BJ (cell line): ENCODE results near the gene SAMD11. TPM values are rescaled to one million over a fixed set of nuclear protein-coding genes. Genes with fewer than 3 reads are reported as not detected.
A peak's percentile ranks its signal among the peaks of the same experiment; 100 is the strongest.

Source experiments
- CTCF ChIA-PET: fragments of 350-600 bp; formaldehyde crosslinking; extraction: SDS; loops from one replicate; lab custom pipeline; 2021; ENCODE audit warnings: antibody characterized with exemption, inconsistent platforms; lab: Yijun Ruan, JAX
- POLR2A ChIA-PET: fragments of 300-600 bp; sonication (Branson Sonifier 250); formaldehyde crosslinking; extraction: SDS; loops from one replicate; lab custom pipeline; 2021; ENCODE audit warnings: antibody characterized with exemption; lab: Charles Lee
- DNase-seq: peaks from one replicate; pipeline ENCODE4 v3.0.0-alpha.2; 2011; ENCODE audit warnings: low read depth
- H3K27me3 ChIP-seq: 2 replicates; pipeline ENCODE4 v1.6.0; 2011; ENCODE audit warnings: low read length; ENCODE audit not compliant: control insufficient read depth, insufficient read depth
- H3K36me3 ChIP-seq: 2 replicates; pipeline ENCODE4 v1.5.1; 2011; ENCODE audit warnings: low read length; ENCODE audit not compliant: control insufficient read depth, insufficient read depth
- H3K4me3 ChIP-seq: 2 replicates; pipeline ENCODE4 v1.5.1; 2011; ENCODE audit warnings: low read depth, mild to moderate bottlenecking, control low read depth, low read length
- CTCF ChIP-seq: IDR thresholded peaks from 2 replicates; pipeline ENCODE4 v1.5.1; 2011; ENCODE audit warnings: low read depth, mild to moderate bottlenecking, control low read depth, inconsistent platforms, low read length, moderate library complexity; ENCODE audit not compliant: insufficient read depth
- polyA plus RNA-seq: library from polyadenylated mRNA; depleted of rRNA; stranded (reverse); fragments of >200 nt; gene quantifications from 2 replicates; pipeline ENCODE4 v1.2.3, GENCODE V29; 2011

SAMD11 gene
- polyA plus RNA-seq, 1 experiment: 10.0 TPM

DNA sequence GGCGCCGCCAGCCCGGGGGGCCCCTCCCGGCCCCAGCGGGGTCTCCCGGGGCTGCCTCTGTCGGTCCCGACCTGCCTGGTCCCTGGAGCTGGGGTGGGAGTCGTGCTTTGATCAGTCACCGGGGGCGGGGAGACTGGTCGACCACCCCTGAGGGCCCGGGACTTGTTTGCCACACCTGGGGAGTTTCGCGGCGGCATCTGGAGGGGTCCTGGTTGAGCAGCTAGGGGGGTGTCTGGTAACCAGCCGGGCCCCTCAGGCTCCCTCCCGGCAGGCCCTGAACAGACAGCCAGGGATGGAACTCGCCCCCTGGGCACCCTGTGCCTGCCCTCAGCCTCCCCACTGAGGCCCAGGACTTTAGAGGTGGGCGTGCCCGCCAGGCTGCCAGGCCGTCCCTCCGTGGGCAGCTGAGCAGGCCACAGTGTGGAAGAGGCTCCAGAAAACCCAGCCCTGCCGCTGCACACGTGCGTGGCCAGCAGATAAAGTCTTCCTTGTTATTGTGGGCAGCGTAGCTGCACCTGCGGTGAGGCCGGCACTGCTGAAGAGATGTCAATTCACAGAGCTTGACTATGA is 13.3 kb upstream of the SAMD11 start:
- Histone ChIP-seq H3K27me3 (no peaks in the 10 kb centered on the region), H3K36me3 (no peaks in the 10 kb centered on the region), H3K4me3 (peak overlapping the region; percentile 25; the same call in 1 of the 2 replicates)
- no peak for TF ChIP-seq CTCF
- CTCF ChIA-PET: interaction anchor here (1.2 kb wide), 1 partner anchor 73 kb away, joined by 3 read pairs; no protein-coding TSS in a partner anchor
- no peak for DNase-seq
- POLR2A ChIA-PET: no interaction called here

DNA sequence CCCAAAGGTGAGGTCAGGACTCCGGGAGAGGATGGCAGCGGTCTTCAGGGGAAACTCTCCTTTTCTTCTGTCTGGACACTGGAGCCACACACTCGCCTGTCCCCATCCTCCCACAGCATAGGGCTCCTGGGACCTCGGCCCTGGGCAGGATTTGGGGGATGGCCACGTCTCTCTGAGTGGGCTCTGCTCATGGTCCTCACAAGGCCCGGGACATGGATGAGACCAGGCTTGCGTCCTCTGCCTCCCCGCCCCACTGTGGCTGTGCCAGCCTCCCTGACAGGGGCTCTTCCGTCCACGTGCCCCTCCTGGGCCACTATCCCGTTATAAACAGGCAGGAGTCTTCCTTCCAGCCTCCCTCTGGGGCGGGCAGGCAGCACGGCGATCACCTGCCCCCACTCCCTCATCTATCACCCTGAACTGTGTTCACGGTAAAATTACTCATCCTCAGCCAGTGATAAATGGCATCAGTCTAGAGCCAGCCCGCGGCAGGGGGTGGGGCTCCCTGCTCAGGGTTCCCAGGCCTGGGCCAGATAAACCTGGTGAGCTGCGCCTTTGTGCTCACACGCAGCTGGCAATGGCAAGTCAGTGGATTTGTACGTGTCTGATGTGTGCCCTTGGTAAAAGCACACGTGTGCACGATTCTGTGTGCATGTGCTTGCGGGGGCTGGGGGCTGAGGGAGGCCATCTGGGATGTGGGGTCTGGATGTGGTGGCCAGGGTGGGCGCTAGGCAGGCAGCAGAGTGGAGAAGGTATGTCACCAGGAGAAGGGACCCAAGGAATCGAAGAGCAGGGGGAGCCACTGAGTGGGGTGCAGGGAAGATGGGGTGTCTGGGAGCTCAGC is 12.6 kb upstream of the SAMD11 start:
- CTCF ChIA-PET: interaction anchor here (1.1 to 1.9 kb wide), 4 partner anchors 9 to 74 kb away, joined by 3 to 6 read pairs (median 4); no protein-coding TSS in a partner anchor
- no peak for DNase-seq

DNA sequence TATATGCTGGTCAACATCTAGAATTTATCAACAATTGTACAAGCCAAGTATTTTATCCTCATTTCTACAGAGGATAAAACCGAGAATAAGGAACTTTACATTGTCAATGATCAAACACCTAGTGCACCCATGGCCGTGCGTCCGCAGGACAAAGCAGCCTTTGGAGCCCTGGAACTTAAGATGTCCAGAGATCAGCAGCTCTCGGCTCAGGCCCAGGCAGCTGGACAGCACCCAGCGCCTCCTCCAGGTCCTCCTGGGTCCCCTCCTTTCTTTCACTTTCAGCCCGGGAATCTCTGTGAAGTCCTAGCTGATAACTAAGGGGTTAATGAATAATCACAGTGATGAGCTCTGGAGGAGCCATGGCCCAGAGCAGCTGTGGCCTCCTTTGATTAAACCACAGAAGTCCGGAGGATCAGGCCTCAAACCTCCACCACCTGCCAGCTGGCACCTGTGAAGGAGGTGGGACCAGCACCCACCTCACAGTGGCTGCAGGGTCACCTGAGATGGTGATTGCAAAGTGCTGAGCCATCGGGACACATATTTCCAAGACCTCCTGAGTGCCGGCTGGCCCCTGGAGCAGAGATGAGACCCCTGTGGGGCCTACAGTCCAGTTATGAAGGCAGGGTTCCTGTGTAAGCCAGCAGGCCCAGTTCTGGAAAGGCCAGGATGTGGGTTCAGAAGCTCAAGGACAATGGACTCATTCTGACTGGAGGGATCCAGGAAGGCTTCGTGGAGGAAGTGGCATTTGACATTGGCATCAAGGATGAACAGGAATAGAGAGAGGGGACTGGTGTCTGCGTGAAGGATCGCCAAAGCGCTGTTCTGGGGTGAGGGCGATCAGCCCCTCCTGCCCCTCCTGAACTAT is 11.6 kb upstream of the SAMD11 start:
- TF ChIP-seq CTCF: no peak
- ChIA-PET CTCF (interaction anchor here (1.1 to 1.9 kb wide), 3 partner anchors 8 to 73 kb away, joined by 3 to 6 read pairs (median 5); no protein-coding TSS in a partner anchor), POLR2A (no interaction called here)
- no peak for DNase-seq
- no peaks in the 10 kb centered on the region; the same call in 1 of the 2 replicates for H3K27me3 ChIP-seq
- no peaks in the 10 kb centered on the region for H3K36me3 ChIP-seq
- H3K4me3 ChIP-seq: no peak overlapping the region

More for the DNA sequence above, 12.6 kb upstream of the SAMD11 start:
- POLR2A ChIA-PET: no interaction called here
- Histone ChIP-seq H3K27me3 (no peaks in the 10 kb centered on the region; the same call in 1 of the 2 replicates), H3K4me3 (no peak overlapping the region), H3K36me3 (no peaks in the 10 kb centered on the region)
- no peak for TF ChIP-seq CTCF

GRCh38 chr1:912740-913301 is 10.9 kb upstream of the SAMD11 start:
- Histone ChIP-seq H3K27me3 (no peaks in the 10 kb centered on the region; the same call in 1 of the 2 replicates), H3K4me3 (no peak overlapping the region), H3K36me3 (no peaks in the 10 kb centered on the region)
- ChIA-PET CTCF (interaction anchor here (1.6 to 1.9 kb wide), 2 partner anchors 8 to 19 kb away, joined by 5 to 6 read pairs; no protein-coding TSS in a partner anchor), POLR2A (no interaction called here)
- no peak for DNase-seq
- peak; percentile 24; the same call in 1 of the 2 replicates for TF ChIP-seq CTCF
